Ramos (cell line): ENCODE measurements around the gene LY9.
"Not testable (repeated sequence)": the region's sequence is repeated elsewhere in the genome, so short reads cannot be mapped to it uniquely, and the experiment has no call there.

Experiments
- in situ Hi-C: fragments of 300-500 bp; cut with MboI; formaldehyde crosslinking; loops from one replicate; pipeline ENCODE4 v1.14.3; 2022; ENCODE audit warnings: low sequenced_read_pairs; ENCODE audit not compliant: unreplicated experiment

LY9 gene

DNA sequence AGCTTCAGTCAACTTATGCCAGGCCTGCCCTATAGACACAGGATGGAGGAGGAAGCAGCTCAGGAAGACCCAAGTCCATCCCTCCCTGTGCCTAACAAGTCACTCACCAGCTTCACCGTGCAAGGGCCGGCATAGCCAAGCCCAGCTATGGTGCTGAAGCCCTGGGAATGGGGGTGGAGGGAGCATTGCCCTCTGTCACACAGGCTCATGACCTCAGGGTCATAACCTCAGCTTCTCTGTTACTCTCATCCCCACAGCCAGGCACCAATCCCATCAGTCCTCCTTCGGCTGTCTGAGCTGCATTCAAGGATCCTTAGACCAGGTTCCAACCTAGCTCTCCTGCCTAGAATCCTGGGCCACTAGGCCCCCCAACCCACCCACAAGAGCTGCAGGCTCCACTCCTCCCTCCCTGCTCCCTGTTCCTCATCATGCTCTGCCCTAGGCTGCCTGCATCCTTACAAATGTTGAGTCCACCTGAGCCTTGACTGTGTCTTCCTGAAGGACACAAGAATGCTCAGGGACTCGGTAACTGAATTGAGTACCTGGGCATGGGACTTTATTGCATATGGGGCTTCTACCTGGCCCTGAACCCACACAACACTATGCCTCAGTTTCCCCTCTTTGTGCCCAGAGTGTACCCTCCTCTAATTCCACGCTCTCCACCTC is 65.0 kb downstream of the LY9 start:
- in situ Hi-C loops, result no loop called here

- in situ Hi-C loops, result no loop called here
Observed at GRCh38 chr1:160862203-160863060, 66.5 kb downstream of the LY9 start, which contains the start of gene CD244. TSS of gene CD244 (minus strand) at chr1:160862887. CDS start at chr1:160862677, 210 bp downstream.

GRCh38 chr1:160863061-160863773 is 67.2 kb downstream of the LY9 start:
- in situ Hi-C loops, result no loop called here

DNA sequence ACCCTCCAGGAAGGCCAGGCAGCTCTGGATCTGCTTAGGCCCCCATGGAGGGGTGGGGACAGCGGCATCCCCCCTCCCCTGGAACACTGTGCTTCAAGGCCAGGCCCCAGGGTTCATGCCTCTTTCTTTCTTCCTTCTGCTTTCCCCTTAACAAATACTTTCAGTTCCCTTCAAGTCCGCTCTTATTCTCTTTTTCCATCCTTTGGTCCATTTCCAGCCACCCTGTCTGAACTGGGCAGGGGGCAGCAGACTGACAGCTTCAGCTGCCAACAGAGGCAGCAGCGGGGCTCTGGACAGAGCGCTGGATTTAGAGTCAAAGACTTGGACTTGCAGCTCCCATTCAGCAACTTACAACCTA is 67.8 kb downstream of the LY9 start:
- in situ Hi-C loops, result no loop called here

- in situ Hi-C loops, result no loop called here
Observed at GRCh38 chr1:160864173-160864572, 68.2 kb downstream of the LY9 start.

DNA sequence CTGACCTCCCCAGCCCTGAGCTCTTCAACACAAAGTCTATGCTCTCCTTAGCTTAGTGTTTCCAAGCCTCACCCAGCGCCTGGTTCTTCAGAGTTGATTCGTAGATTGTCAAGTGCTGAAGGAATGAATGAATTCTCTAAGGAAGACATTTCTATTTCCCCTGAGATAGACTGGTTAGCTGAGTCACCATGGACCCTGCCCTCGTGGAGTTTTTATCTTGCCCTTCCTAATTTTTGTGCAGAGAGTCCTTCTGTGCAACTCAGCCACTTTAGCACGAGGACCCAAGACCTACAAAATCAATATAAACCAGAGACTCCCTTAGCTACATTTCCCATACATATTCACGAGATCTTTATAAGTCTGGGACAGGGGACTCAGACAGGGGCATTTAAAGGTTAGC is 69.4 kb downstream of the LY9 start:
- in situ Hi-C loops, result no loop called here

DNA sequence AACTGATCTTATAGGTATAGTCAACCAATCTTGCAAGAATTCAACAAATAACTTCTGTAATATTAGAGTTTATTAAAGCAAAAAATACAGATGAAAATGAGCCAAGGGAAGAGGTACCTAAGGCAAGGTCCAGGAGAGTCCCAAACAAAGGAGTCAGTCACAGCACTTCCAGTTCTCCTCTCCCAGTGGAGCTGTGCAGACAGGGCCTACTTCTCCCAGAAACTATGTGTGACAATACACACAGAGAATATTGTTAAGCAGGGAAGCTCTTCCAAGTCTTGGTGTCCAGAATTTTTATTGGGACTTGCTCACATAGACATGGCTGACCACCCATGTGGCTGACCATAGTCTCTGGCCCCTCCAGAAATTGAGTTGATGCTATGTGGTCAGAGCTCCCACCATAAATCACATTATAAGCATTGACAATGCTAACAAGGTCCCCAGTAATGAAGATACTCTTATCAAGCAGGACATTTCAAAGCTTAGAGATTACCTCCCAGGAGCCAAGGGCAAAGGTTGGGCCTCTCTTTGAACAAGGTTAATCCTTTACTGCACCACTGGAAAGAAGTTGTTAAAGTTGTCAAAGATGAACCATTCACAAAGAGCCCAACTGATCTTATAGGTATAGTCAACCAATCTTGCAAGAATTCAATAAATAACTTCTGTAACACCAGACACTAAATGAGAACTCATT is 70.2 kb downstream of the LY9 start:
- in situ Hi-C loops, result no loop called here

GRCh38 chr1:160866695-160867260 is 70.8 kb downstream of the LY9 start:
- in situ Hi-C loops, result no loop called here

DNA sequence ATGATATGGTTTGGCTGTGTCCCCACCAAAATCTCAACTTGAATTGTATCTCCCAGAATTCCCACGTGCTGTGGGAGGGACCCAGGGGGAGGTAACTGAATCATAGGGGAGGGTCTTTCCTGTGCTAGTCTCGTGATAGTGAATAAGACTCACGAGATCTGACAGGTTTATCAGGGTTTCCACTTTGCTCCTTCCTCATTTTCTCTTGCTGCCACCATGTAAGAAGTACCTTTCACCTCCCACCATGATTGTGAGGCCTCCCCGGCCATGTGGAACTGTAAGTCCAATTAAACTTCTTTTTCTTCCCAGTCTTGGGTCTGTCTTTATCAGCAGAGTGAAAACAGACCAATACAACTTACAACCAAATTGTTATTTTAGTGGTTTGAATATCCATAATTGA is 71.7 kb downstream of the LY9 start:
- in situ Hi-C loops, result not testable (repeated sequence)

- in situ Hi-C loops, result no loop called here
Observed at GRCh38 chr1:160868141-160868540, 72.2 kb downstream of the LY9 start.

- in situ Hi-C loops, result no loop called here
Observed at GRCh38 chr1:160874935-160875334, 79.0 kb downstream of the LY9 start.

DNA sequence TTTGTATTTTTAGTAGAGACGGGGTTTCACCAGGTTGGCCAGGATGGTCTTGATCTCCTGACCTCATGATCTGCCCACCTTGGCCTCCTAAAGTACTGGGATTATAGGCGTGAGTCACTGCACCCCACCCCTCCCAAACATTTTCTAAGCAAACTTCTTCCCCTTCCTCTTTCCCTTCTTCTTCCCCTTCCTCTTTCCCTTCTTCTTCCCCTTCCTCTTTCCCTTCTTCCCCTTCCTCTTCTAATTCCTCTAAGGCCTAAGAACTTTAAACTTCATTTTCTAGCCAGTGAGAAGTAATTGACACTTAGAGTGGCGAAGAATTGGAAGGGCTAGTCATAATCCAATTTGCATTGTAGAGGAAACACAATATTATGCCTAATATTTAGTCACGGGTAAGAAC is 79.6 kb downstream of the LY9 start:
- in situ Hi-C loops, result not testable (repeated sequence)

- in situ Hi-C loops, result no loop called here
Observed at GRCh38 chr1:160876311-160876710, 80.3 kb downstream of the LY9 start.

DNA sequence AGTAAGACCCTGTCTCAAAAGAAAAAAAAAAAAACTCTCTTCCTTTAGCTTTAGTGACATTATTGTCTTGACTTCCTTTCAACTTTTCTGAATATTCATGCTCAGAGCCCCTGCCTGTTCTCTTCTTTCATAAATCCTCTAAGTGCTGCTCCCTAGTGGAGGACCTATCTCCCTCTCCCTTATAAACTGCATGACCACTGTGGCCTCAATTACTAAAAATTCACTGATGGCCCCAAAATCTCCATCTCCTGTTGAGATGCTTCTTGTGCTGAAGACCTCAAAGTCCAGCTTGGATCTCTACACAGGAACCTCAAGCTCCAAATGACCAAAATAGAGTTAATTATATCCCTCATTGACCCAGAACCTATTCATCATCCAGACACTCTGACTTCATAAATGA is 81.2 kb downstream of the LY9 start:
- in situ Hi-C loops, result no loop called here
